GM19328 (cell line): Measurements from ENCODE around the gene MLXIPL.
"Not testable (repeated sequence)": the region's sequence is repeated elsewhere in the genome, so short reads cannot be mapped to it uniquely, and the experiment has no call there.

Experiments used
- ATAC-seq: cut with Tn5 transposase; IDR thresholded peaks from one replicate; pipeline ENCODE4 v1.9.1; 2021; ENCODE audit warnings: mild to moderate bottlenecking, moderate library complexity; ENCODE audit not compliant: unreplicated experiment

The MLXIPL gene

GRCh38 chr7:73645643-73646174, 21.4 kb upstream of the MLXIPL start:
- ATAC-seq = no peak

- no peak for ATAC-seq
These were observed 20.5 kb upstream of the MLXIPL start for GRCh38 chr7:73644688-73645286.

GRCh38 chr7:73642834-73643233, 18.5 kb upstream of the MLXIPL start:
- ATAC-seq = no peak

GRCh38 chr7:73638911-73639310, 14.6 kb upstream of the MLXIPL start:
- ATAC-seq = no peak

GRCh38 chr7:73635428-73636200, 11.3 kb upstream of the MLXIPL start:
- ATAC-seq = no peak

GRCh38 chr7:73633844-73634243, 9.5 kb upstream of the MLXIPL start:
- no peak for ATAC-seq

GRCh38 chr7:73633323-73633722, 9.0 kb upstream of the MLXIPL start:
- no peak for ATAC-seq

GRCh38 chr7:73631558-73631957, 7.2 kb upstream of the MLXIPL start:
- no peak for ATAC-seq

GRCh38 chr7:73628504-73628903, 4.2 kb upstream of the MLXIPL start:
- no peak for ATAC-seq

GRCh38 chr7:73626814-73627213, 2.5 kb upstream of the MLXIPL start:
- no peak for ATAC-seq

- no peak for ATAC-seq
These were observed 954 bp upstream of the MLXIPL start for GRCh38 chr7:73625276-73625675.

- no peak for ATAC-seq
These were observed 313 bp upstream of the MLXIPL start for GRCh38 chr7:73624669-73625001.

- ATAC-seq = no peak
These were observed 1.2 kb downstream of the MLXIPL start for GRCh38 chr7:73622909-73623797.

GRCh38 chr7:73622527-73622908, 1.8 kb downstream of the MLXIPL start:
- no peak for ATAC-seq

GRCh38 chr7:73621168-73622063, 2.9 kb downstream of the MLXIPL start:
- no peak for ATAC-seq

- ATAC-seq = not testable (repeated sequence)
These were observed 4.9 kb downstream of the MLXIPL start for GRCh38 chr7:73619394-73619793.

- ATAC-seq = no peak
These were observed 5.8 kb downstream of the MLXIPL start for GRCh38 chr7:73618538-73618937.

GRCh38 chr7:73617520-73617919, 6.8 kb downstream of the MLXIPL start:
- not testable (repeated sequence) for ATAC-seq

- ATAC-seq = no peak
These were observed 8.4 kb downstream of the MLXIPL start for GRCh38 chr7:73615886-73616285.

GRCh38 chr7:73614937-73615336, 9.4 kb downstream of the MLXIPL start:
- ATAC-seq = not testable (repeated sequence)
